Neural cell (in vitro differentiated cells): ENCODE results near the gene DAAM2. TPM values are rescaled to one million over a fixed set of nuclear protein-coding genes. Genes with fewer than 3 reads are reported as not detected.

ENCODE experiments used
- H2AFZ ChIP-seq: fragments of 200-600, 300-800 bp; sonication (generic), shearing (Covaris generic); 2 replicates; pipeline ENCODE4 v1.6.0; 2014; ENCODE audit warnings: low read depth, mild to moderate bottlenecking, antibody characterized with exemption, low read length, moderate library complexity
- H3F3A ChIP-seq: fragments of 200-600 bp; shearing (Covaris generic); 2 replicates; pipeline ENCODE4 v1.6.1; 2016; ENCODE audit warnings: mild to moderate bottlenecking, moderate library complexity, mixed read lengths, antibody characterized with exemption, low read length; ENCODE audit not compliant: insufficient read depth, poor library complexity, severe bottlenecking
- H3K27ac ChIP-seq: fragments of 200-600, 300-800 bp; sonication (generic), shearing (Covaris generic); 2 replicates; pipeline ENCODE4 v1.5.1; 2014; ENCODE audit warnings: mild to moderate bottlenecking, low read length, moderate library complexity
- H3K27me3 ChIP-seq: fragments of 300-800, 200-600 bp; sonication (generic), shearing (Covaris generic); 2 replicates; pipeline ENCODE4 v1.6.0; 2014; ENCODE audit warnings: mild to moderate bottlenecking, low read depth, low read length, moderate library complexity; ENCODE audit not compliant: insufficient read depth
- H3K36me3 ChIP-seq: fragments of 300-800, 200-600 bp; sonication (generic), shearing (Covaris generic); 2 replicates; pipeline ENCODE4 v1.5.1; 2014; ENCODE audit warnings: mild to moderate bottlenecking, antibody characterized with exemption, low read length, moderate library complexity; ENCODE audit not compliant: insufficient read depth
- H3K4me2 ChIP-seq: fragments of 300-800, 200-600 bp; sonication (generic), shearing (Covaris generic); 2 replicates; pipeline ENCODE4 v1.6.0; 2014; ENCODE audit warnings: mild to moderate bottlenecking, low read length
- H3K4me3 ChIP-seq: fragments of 300-800, 200-600 bp; sonication (generic), shearing (Covaris generic); 2 replicates; pipeline ENCODE4 v1.5.1; 2014; ENCODE audit warnings: mild to moderate bottlenecking, low read length, moderate library complexity
- H3K79me2 ChIP-seq: fragments of 200-600 bp; shearing (Covaris generic); replicated peaks from 2 replicates; pipeline ENCODE4 v1.6.0; 2014; ENCODE audit warnings: mild to moderate bottlenecking, low read length, moderate library complexity; ENCODE audit not compliant: insufficient read depth
- H3K9ac ChIP-seq: fragments of 300-800, 200-600 bp; sonication (generic), shearing (Covaris generic); 2 replicates; pipeline ENCODE4 v1.6.1; 2016; ENCODE audit warnings: mild to moderate bottlenecking, low read length, mixed read lengths
- H3K9me2 ChIP-seq: fragments of 200-600 bp; shearing (Covaris generic); 2 replicates; pipeline ENCODE4 v1.6.1; 2016; ENCODE audit warnings: mild to moderate bottlenecking, low read length, mixed read lengths; ENCODE audit not compliant: insufficient read depth
- H3K9me3 ChIP-seq: fragments of 200-600, 300-800 bp; sonication (generic), shearing (Covaris generic); 2 replicates; pipeline ENCODE4 v1.6.1; 2016; ENCODE audit warnings: mild to moderate bottlenecking, mixed run types, low read length, moderate library complexity, mixed read lengths
- H4K20me1 ChIP-seq: fragments of 200-600 bp; shearing (Covaris generic); 2 replicates; pipeline ENCODE4 v1.6.1; 2016; ENCODE audit warnings: mild to moderate bottlenecking, mixed run types; ENCODE audit not compliant: insufficient read depth
- CTCF ChIP-seq: fragments of 450-650 bp; IDR thresholded peaks from 2 replicates; pipeline ENCODE4 v1.5.1; 2014; ENCODE audit warnings: antibody characterized with exemption, mild to moderate bottlenecking, moderate library complexity; ENCODE audit not compliant: poor library complexity, severe bottlenecking
- EP300 ChIP-seq: fragments of 450-650 bp; conservative IDR thresholded peaks from 2 replicates; pipeline ENCODE4 v1.6.1; 2014; ENCODE audit warnings: antibody characterized with exemption, mild to moderate bottlenecking, moderate library complexity; ENCODE audit not compliant: poor library complexity, severe bottlenecking
- EZH2 ChIP-seq: fragments of 200-600, 300-800 bp; shearing (Covaris generic), sonication (generic); IDR thresholded peaks from 2 replicates; pipeline ENCODE4 v1.6.1; 2014; ENCODE audit warnings: antibody characterized with exemption, low read length, borderline replicate concordance, mild to moderate bottlenecking; ENCODE audit not compliant: insufficient read depth, poor library complexity, severe bottlenecking
- MXI1 ChIP-seq: fragments of 450-650 bp; conservative IDR thresholded peaks from 2 replicates; pipeline ENCODE4 v1.6.1; 2014; ENCODE audit warnings: antibody characterized with exemption, mild to moderate bottlenecking; ENCODE audit not compliant: poor library complexity, severe bottlenecking
- POLR2AphosphoS5 ChIP-seq: IDR thresholded peaks from 2 replicates; pipeline ENCODE4 v1.6.1; 2012
- RAD21 ChIP-seq: fragments of 450-650 bp; conservative IDR thresholded peaks from 2 replicates; pipeline ENCODE4 v1.6.1; 2014; ENCODE audit warnings: antibody characterized with exemption, mild to moderate bottlenecking, moderate library complexity
- SMC3 ChIP-seq: fragments of 450-650 bp; conservative IDR thresholded peaks from 2 replicates; pipeline ENCODE4 v1.6.1; 2014; ENCODE audit warnings: antibody characterized with exemption, mild to moderate bottlenecking, moderate library complexity; ENCODE audit not compliant: poor library complexity
- TAF1 ChIP-seq: IDR thresholded peaks from 2 replicates; pipeline ENCODE4 v1.6.1; 2012; ENCODE audit warnings: low read depth
- polyA plus RNA-seq: library from polyadenylated mRNA; depleted of rRNA; stranded (reverse); fragments of >200 nt; gene quantifications from 2 replicates; pipeline ENCODE4 v1.2.3, GENCODE V29; 2014
- TF ChIP-seq, protein P1 (sequence below): IDR thresholded peaks from 2 replicates; pipeline ENCODE4 v1.6.1; 2012; ENCODE audit warnings: borderline replicate concordance

The DAAM2 gene
- polyA plus RNA-seq, 1 donor from 2014 or later: 1.2 TPM

GRCh38 chr6:39803872-39804271 lies 11.7 kb downstream of the DAAM2 start:
- no peaks in the 10 kb centered on the region for H3K9me2 ChIP-seq
- no peak overlapping the region for H3K9ac ChIP-seq
- no peaks in the 10 kb centered on the region for H3K79me2 ChIP-seq
- H3K9me3 ChIP-seq: no peaks in the 10 kb centered on the region
- no peaks in the 10 kb centered on the region for H3K36me3 ChIP-seq
- no peaks in the 10 kb centered on the region for H3K27me3 ChIP-seq
- H3K4me3 ChIP-seq: no peak overlapping the region
- H3K4me2 ChIP-seq: no peak overlapping the region
- H3K27ac ChIP-seq: no peak overlapping the region
- no peaks in the 10 kb centered on the region for H3F3A ChIP-seq
- H4K20me1 ChIP-seq: no peaks in the 10 kb centered on the region
- no peak overlapping the region for H2AFZ ChIP-seq
- TF ChIP-seq EP300 (no peak), POLR2AphosphoS5 (no peak), MXI1 (no peak), EZH2 (no peak), SMC3 (no peak), RAD21 (no peak), TAF1 (no peak), CTCF (no peak)
- TF ChIP-seq, protein P1, sequence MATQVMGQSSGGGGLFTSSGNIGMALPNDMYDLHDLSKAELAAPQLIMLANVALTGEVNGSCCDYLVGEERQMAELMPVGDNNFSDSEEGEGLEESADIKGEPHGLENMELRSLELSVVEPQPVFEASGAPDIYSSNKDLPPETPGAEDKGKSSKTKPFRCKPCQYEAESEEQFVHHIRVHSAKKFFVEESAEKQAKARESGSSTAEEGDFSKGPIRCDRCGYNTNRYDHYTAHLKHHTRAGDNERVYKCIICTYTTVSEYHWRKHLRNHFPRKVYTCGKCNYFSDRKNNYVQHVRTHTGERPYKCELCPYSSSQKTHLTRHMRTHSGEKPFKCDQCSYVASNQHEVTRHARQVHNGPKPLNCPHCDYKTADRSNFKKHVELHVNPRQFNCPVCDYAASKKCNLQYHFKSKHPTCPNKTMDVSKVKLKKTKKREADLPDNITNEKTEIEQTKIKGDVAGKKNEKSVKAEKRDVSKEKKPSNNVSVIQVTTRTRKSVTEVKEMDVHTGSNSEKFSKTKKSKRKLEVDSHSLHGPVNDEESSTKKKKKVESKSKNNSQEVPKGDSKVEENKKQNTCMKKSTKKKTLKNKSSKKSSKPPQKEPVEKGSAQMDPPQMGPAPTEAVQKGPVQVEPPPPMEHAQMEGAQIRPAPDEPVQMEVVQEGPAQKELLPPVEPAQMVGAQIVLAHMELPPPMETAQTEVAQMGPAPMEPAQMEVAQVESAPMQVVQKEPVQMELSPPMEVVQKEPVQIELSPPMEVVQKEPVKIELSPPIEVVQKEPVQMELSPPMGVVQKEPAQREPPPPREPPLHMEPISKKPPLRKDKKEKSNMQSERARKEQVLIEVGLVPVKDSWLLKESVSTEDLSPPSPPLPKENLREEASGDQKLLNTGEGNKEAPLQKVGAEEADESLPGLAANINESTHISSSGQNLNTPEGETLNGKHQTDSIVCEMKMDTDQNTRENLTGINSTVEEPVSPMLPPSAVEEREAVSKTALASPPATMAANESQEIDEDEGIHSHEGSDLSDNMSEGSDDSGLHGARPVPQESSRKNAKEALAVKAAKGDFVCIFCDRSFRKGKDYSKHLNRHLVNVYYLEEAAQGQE: no peak

GRCh38 chr6:39804466-39805065 lies 12.4 kb downstream of the DAAM2 start:
- no peaks in the 10 kb centered on the region for H4K20me1 ChIP-seq
- H3K27ac ChIP-seq: no peak overlapping the region
- no peaks in the 10 kb centered on the region for H3K9me3 ChIP-seq
- no peak overlapping the region for H3K9ac ChIP-seq
- H3K4me2 ChIP-seq: no peak overlapping the region
- no peak overlapping the region for H2AFZ ChIP-seq
- H3K79me2 ChIP-seq: no peaks in the 10 kb centered on the region
- TF ChIP-seq POLR2AphosphoS5 (no peak), TAF1 (no peak), MXI1 (no peak), SMC3 (no peak), RAD21 (no peak), EP300 (no peak)
- TF ChIP-seq, protein P1: no peak
- H3K4me3 ChIP-seq: no peak overlapping the region
- no peaks in the 10 kb centered on the region for H3K27me3 ChIP-seq
- H3K36me3 ChIP-seq: no peaks in the 10 kb centered on the region
- H3K9me2 ChIP-seq: no peaks in the 10 kb centered on the region
- no peaks in the 10 kb centered on the region for H3F3A ChIP-seq
